Endothelial cell (in vitro differentiated cells): Measurements from ENCODE around the gene MBD4. TPM values are rescaled to one million over a fixed set of nuclear protein-coding genes. Genes with fewer than 3 reads are reported as not detected.
"Not testable (repeated sequence)": the region's sequence is repeated elsewhere in the genome, so short reads cannot be mapped to it uniquely, and the experiment has no call there.

Experiments
- DNase-seq: peaks from one replicate; pipeline ENCODE4 v3.0.0; 2021; ENCODE audit warnings: low spot score
- H3K27ac Mint-ChIP-seq: one replicate; pipeline ENCODE4 v1.8.0; 2021; ENCODE audit warnings: mixed read lengths, inconsistent platforms; ENCODE audit not compliant: unreplicated experiment
- H3K27me3 Mint-ChIP-seq: one replicate; pipeline ENCODE4 v1.8.0; 2021; ENCODE audit warnings: mild to moderate bottlenecking, moderate library complexity, mixed read lengths, inconsistent platforms; ENCODE audit not compliant: unreplicated experiment
- H3K36me3 Mint-ChIP-seq: one replicate; pipeline ENCODE4 v1.8.0; 2021; ENCODE audit warnings: mild to moderate bottlenecking, low read depth, mixed read lengths, inconsistent platforms; ENCODE audit not compliant: unreplicated experiment
- H3K4me1 Mint-ChIP-seq: one replicate; pipeline ENCODE4 v1.8.0; 2021; ENCODE audit warnings: mild to moderate bottlenecking, mixed read lengths, inconsistent platforms; ENCODE audit not compliant: unreplicated experiment
- H3K4me3 Mint-ChIP-seq: one replicate; pipeline ENCODE4 v1.8.0; 2021; ENCODE audit warnings: mild to moderate bottlenecking, mixed read lengths, inconsistent platforms; ENCODE audit not compliant: unreplicated experiment
- H3K9me3 Mint-ChIP-seq: one replicate; pipeline ENCODE4 v1.8.0; 2021; ENCODE audit warnings: mixed read lengths, inconsistent platforms; ENCODE audit not compliant: unreplicated experiment
- total RNA-seq: library from RNA; stranded (reverse); fragmentation: NEBNext Ultra II Directional; extraction: Animal tissue kit (Norgen Biotek cat#: 25700); gene quantifications from one replicate; pipeline ENCODE4 v1.2.1, GENCODE V29; 2021; ENCODE audit not compliant: unreplicated experiment
- TF ChIP-seq, protein P1 (sequence below): fragments of 200-600 bp; sonication (generic); IDR thresholded peaks from one replicate; pipeline ENCODE4 v1.5.0; 2021; ENCODE audit warnings: antibody characterized with exemption; ENCODE audit not compliant: unreplicated experiment

The MBD4 gene
- total RNA-seq, 1 donor from 2014 or later, result 30.6 TPM

DNA sequence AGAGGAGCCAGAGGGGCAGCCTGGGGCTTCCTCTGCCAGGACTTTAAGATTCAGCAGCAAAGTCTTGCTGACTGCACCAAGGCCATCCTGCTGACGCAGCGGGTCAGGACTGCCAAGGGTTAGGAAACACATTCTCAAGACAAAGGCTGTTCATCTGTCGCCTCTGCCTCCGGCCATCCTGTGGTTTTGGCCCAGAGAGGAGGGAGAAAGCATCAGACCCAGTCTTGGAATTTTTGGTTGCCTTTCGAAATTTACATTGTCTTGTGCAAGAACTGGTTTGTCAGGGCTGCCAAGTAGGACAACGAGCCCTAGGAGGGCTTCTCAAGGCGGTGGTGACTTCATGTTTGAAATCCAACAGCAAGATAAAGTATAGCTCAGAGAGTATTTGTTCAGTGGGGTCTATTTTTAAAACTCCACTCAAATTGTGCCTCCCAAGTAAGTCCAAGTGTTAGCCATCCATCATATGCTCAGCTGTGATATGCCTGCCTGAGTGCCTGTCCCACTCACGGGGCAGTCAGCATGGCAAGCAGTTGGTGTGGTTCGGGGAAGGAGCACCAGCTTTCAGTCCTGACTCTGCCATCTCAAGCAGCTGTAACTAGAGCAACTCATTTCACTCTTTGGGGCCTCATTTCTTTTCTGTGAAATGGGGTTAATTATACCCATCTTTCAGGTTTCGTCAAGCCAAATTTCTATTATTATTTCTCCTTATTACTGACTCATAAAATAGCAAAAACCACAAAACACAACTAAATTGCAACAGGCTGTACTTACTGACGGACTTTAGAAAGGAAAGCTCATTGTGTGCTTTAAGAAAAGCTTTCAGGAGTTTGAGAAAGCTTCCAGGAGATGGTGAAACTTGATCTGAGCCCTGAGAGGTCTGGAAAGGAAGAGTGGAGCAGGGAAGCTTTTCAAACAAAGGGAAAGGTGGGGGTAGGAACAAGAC, 46.2 kb upstream of the MBD4 start:
- TF ChIP-seq, protein P1, sequence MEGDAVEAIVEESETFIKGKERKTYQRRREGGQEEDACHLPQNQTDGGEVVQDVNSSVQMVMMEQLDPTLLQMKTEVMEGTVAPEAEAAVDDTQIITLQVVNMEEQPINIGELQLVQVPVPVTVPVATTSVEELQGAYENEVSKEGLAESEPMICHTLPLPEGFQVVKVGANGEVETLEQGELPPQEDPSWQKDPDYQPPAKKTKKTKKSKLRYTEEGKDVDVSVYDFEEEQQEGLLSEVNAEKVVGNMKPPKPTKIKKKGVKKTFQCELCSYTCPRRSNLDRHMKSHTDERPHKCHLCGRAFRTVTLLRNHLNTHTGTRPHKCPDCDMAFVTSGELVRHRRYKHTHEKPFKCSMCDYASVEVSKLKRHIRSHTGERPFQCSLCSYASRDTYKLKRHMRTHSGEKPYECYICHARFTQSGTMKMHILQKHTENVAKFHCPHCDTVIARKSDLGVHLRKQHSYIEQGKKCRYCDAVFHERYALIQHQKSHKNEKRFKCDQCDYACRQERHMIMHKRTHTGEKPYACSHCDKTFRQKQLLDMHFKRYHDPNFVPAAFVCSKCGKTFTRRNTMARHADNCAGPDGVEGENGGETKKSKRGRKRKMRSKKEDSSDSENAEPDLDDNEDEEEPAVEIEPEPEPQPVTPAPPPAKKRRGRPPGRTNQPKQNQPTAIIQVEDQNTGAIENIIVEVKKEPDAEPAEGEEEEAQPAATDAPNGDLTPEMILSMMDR, result no peak
- peaks cover 66% of the 10 kb centered on the region for H3K4me1 Mint-ChIP-seq
- peaks cover 19% of the 10 kb centered on the region for H3K36me3 Mint-ChIP-seq
- no peak for DNase-seq
- H3K9me3 Mint-ChIP-seq, result no peaks in the 10 kb centered on the region
- H3K27me3 Mint-ChIP-seq, result peaks cover 9% of the 10 kb centered on the region
- H3K27ac Mint-ChIP-seq, result peak overlapping the region; percentile 70
- no peak overlapping the region for H3K4me3 Mint-ChIP-seq

DNA sequence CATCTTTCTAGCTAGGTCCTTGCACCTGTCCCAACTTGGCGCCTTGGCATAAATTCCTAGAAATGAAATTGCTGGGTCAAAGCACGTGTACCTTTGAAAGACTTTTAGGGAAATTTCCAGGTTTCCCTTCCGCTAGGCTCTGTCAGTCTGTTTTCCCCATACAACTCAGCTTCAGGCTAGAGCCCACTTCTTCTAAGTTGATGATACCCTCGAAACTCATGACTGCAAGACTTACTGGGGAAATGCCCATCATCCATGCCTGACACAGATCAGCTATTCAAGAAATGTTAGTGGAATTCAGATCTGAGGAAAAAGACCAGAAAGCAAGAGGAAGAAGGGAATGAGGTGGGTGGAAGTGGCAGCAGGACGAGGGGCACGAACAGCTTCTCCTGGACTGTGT, 45.4 kb upstream of the MBD4 start:
- H3K4me3 Mint-ChIP-seq, DNase-seq, H3K9me3 Mint-ChIP-seq, H3K27me3 Mint-ChIP-seq: not testable (repeated sequence)
- Mint-ChIP-seq H3K27ac (peak overlapping the region; percentile 46), H3K4me1 (peaks cover 58% of the 10 kb centered on the region), H3K36me3 (peaks cover 20% of the 10 kb centered on the region)

- Mint-ChIP-seq H3K4me3 (no peak overlapping the region), H3K9me3 (no peaks in the 10 kb centered on the region), H3K27ac (no peak overlapping the region), H3K4me1 (peaks cover 54% of the 10 kb centered on the region), H3K36me3 (peaks cover 25% of the 10 kb centered on the region), H3K27me3 (peaks cover 7% of the 10 kb centered on the region)
- no peak for DNase-seq
- TF ChIP-seq, protein P1, result no peak
Measured at GRCh38 chr3:129483870-129484269, 44.1 kb upstream of the MBD4 start.

- H3K27ac Mint-ChIP-seq, result peak overlapping the region; percentile 96
- TF ChIP-seq, protein P1, result no peak
- no peak for DNase-seq
- H3K27me3 Mint-ChIP-seq, result peaks cover 7% of the 10 kb centered on the region
- peaks cover 50% of the 10 kb centered on the region for H3K4me1 Mint-ChIP-seq
- peaks cover 25% of the 10 kb centered on the region for H3K36me3 Mint-ChIP-seq
- peak overlapping the region; percentile 42 for H3K4me3 Mint-ChIP-seq
- no peaks in the 10 kb centered on the region for H3K9me3 Mint-ChIP-seq
Measured at GRCh38 chr3:129482721-129483120, 43.0 kb upstream of the MBD4 start.

GRCh38 chr3:129481766-129482332, 42.1 kb upstream of the MBD4 start:
- H3K27ac Mint-ChIP-seq, result peak overlapping the region; percentile 96
- H3K9me3 Mint-ChIP-seq, result no peaks in the 10 kb centered on the region
- H3K4me3 Mint-ChIP-seq, result peak overlapping the region; percentile 47
- DNase-seq, result no peak
- H3K36me3 Mint-ChIP-seq, result peaks cover 28% of the 10 kb centered on the region
- peaks cover 41% of the 10 kb centered on the region for H3K4me1 Mint-ChIP-seq
- TF ChIP-seq, protein P1, result no peak
- peaks cover 7% of the 10 kb centered on the region for H3K27me3 Mint-ChIP-seq

DNA sequence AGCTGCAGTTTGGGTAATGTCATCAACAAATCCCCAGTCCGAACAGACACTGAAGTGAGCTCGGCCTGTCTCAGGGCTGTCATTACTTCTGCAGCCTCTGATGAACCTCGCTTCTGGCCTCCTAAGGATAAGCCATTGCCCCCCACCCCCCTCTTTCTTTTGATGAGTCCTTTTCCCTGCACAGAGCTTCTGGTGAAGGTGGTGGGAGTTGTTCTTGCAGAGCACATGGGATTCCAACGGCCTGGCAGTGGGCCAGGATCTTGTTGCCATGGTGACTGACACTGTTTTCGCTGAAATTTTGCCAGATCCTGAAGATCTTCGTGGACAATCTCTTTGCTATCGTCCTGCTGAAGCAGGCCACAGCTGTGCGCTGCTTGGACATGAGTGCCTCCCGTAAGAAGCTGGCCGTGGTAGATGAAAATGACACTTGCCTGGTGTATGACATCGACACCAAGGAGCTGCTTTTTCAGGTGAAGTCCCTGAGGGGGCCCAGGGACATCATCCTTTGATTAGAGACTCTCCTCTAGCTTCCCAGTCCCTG, 41.5 kb upstream of the MBD4 start:
- peaks cover 35% of the 10 kb centered on the region for H3K4me1 Mint-ChIP-seq
- peak overlapping the region; percentile 96 for H3K27ac Mint-ChIP-seq
- not testable (repeated sequence) for H3K27me3 Mint-ChIP-seq, H3K9me3 Mint-ChIP-seq, DNase-seq, H3K4me3 Mint-ChIP-seq
- H3K36me3 Mint-ChIP-seq, result peaks cover 30% of the 10 kb centered on the region
